A549 (cell line): ENCODE results near the gene NDNF. TPM values are rescaled to one million over a fixed set of nuclear protein-coding genes. Genes with fewer than 3 reads are reported as not detected.

Experiments used
- ATAC-seq, 2 experiments: fragments of 200-7000 bp in 1 of 2; fragments of >200 bp in 1 of 2; cut with Nextera tagmentation in 1 of 2; cut with Tn5 transposase in 1 of 2; 3 replicates each; pipeline versions ENCODE4 v1.8.0 to v1.9.1; 2018 to 2020; ENCODE audit warnings: mild to moderate bottlenecking in 1 of 2, moderate library complexity in 1 of 2
- CTCF ChIA-PET: fragments of 300-600 bp; sonication (Branson Sonifier 250); formaldehyde crosslinking; extraction: SDS; loops from one replicate; lab custom pipeline; 2021; ENCODE audit warnings: antibody characterized with exemption, inconsistent platforms; lab: Yijun Ruan, JAX
- POLR2A ChIA-PET: fragments of 350-600 bp; formaldehyde crosslinking; extraction: SDS; loops from one replicate; lab custom pipeline; 2021; ENCODE audit warnings: antibody characterized with exemption, inconsistent platforms; lab: Yijun Ruan, JAX
- DNase-seq, 2 experiments: peaks; one replicate each; pipeline versions ENCODE4 v3.0.0 to v3.0.0-alpha.2; 2011 to 2016; ENCODE audit warnings: low read depth in 1 of 2, low spot score in 1 of 2
- FAIRE-seq: peaks from 2 replicates; lab custom pipeline; 2011; peaks lifted over from hg19 to GRCh38; lab: Jason Lieb, UNC
- H3K27ac ChIP-seq, 2 experiments: fragments of >200 bp; sonication (Bioruptor Twin); formaldehyde crosslinking; 3 replicates each; pipeline ENCODE4 v1.5.1; 2016 to 2017
- H3K4me1 ChIP-seq: fragments of >200 bp; sonication (Bioruptor Twin); formaldehyde crosslinking; 3 replicates; pipeline ENCODE4 v1.6.1; 2016
- H3K4me2 ChIP-seq: fragments of >200 bp; sonication (Bioruptor Twin); formaldehyde crosslinking; 3 replicates; pipeline ENCODE4 v1.6.1; 2016
- H3K4me3 ChIP-seq: fragments of >200 bp; sonication (Bioruptor Twin); formaldehyde crosslinking; 3 replicates; pipeline ENCODE4 v1.5.1; 2016
- H3K9me3 ChIP-seq: fragments of >200 bp; sonication (Bioruptor Twin); formaldehyde crosslinking; 3 replicates; pipeline ENCODE4 v1.6.1; 2016
- CHD2 ChIP-seq: fragments of 150-350 bp; IDR thresholded peaks from 2 replicates; pipeline ENCODE4 v1.6.1; 2014; ENCODE audit warnings: low read length; ENCODE audit not compliant: partially characterized antibody
- EHMT2 ChIP-seq: fragments of 200-600 bp; sonication (generic); IDR thresholded peaks from 2 replicates; pipeline ENCODE4 v1.6.1; 2016; ENCODE audit warnings: antibody characterized with exemption, low read depth, mild to moderate bottlenecking, moderate library complexity
- ESRRA ChIP-seq: fragments of 150-350 bp; IDR thresholded peaks from 2 replicates; pipeline ENCODE4 v1.6.1; 2014; ENCODE audit warnings: mild to moderate bottlenecking, low read length, borderline replicate concordance
- FOSB ChIP-seq: fragments of 250-450 bp; sonication (Bioruptor Pico); IDR thresholded peaks from 2 replicates; pipeline ENCODE4 v1.5.0; 2020; ENCODE audit warnings: mild to moderate bottlenecking, moderate library complexity
- HOXB13 ChIP-seq: fragments of 250-450 bp; sonication (Bioruptor Pico); IDR thresholded peaks from 2 replicates; pipeline ENCODE4 v1.5.0; 2020; ENCODE audit warnings: low read depth, mild to moderate bottlenecking, moderate library complexity
- KDM1A ChIP-seq: fragments of 200-600 bp; sonication (generic); IDR thresholded peaks from 2 replicates; pipeline ENCODE4 v1.6.1; 2016; ENCODE audit warnings: low read depth, mild to moderate bottlenecking
- MAFK ChIP-seq: fragments of 450-650 bp; IDR thresholded peaks from 2 replicates; pipeline ENCODE4 v1.6.1; 2014; ENCODE audit not compliant: partially characterized antibody
- POLR2A ChIP-seq: IDR thresholded peaks from 2 replicates; pipeline ENCODE4 v1.6.1; 2012; ENCODE audit warnings: mild to moderate bottlenecking, low read length
- POLR2AphosphoS2 ChIP-seq: conservative IDR thresholded peaks from 2 replicates; pipeline ENCODE4 v1.6.1; 2012; ENCODE audit warnings: low read length, improper control_type of control experiment, inconsistent platforms
- RAD21 ChIP-seq, 2 experiments: fragments of >200 bp in 1 of 2; sonication (Bioruptor Twin) in 1 of 2; formaldehyde crosslinking in 1 of 2; IDR thresholded peaks in 1 of 2; conservative IDR thresholded peaks in 1 of 2; 2 replicates in 1 of 2; 3 replicates in 1 of 2; pipeline ENCODE4 v1.6.1; 2012 to 2018; ENCODE audit warnings: inconsistent platforms in 1 of 2
- SMC3 ChIP-seq: fragments of >200 bp; sonication (Bioruptor Twin); formaldehyde crosslinking; IDR thresholded peaks from 3 replicates; pipeline ENCODE4 v1.6.1; 2018; ENCODE audit warnings: inconsistent platforms
- SREBF2 ChIP-seq: fragments of 450-650 bp; IDR thresholded peaks from 2 replicates; pipeline ENCODE4 v1.6.1; 2014; ENCODE audit warnings: mild to moderate bottlenecking, moderate library complexity
- ZC3H11A ChIP-seq: fragments of 450-650 bp; IDR thresholded peaks from 2 replicates; pipeline ENCODE4 v1.6.1; 2014; ENCODE audit warnings: antibody characterized with exemption, mild to moderate bottlenecking
- ZFP36 ChIP-seq: fragments of 450-650 bp; IDR thresholded peaks from 2 replicates; pipeline ENCODE4 v1.6.1; 2014; ENCODE audit warnings: borderline replicate concordance; ENCODE audit not compliant: partially characterized antibody
- WGBS: methylation state at CpG from one replicate; pipeline ENCODE4 v1.1.6; 2017; ENCODE audit errors: missing lambda C conversion rate; 5-methylcytosine and 5-hydroxymethylcytosine counted together
- polyA plus RNA-seq, 4 experiments: library from polyadenylated mRNA; depleted of rRNA in 3 of 4; stranded (reverse); fragments of >200 nt; fragmentation: RNase III in 1 of 4; extraction: RNeasy Plus Mini Kit Qiagen cat#74134 plus additional on column Dnase treatment in 1 of 4; gene quantifications; 2 replicates in 3 of 4; 3 replicates in 1 of 4; pipeline ENCODE4 v1.2.3, GENCODE V29; 2011 to 2017
- TF ChIP-seq, protein P1 (sequence below): IDR thresholded peaks from 2 replicates; pipeline ENCODE4 v1.6.1; 2012
- TF ChIP-seq, protein P2 (sequence below): fragments of >200 bp; sonication (Bioruptor Twin); formaldehyde crosslinking; IDR thresholded peaks from 3 replicates; pipeline ENCODE4 v1.5.1; 2016
- TF ChIP-seq, protein P3 (sequence below): fragments of >200 bp; sonication (Bioruptor Twin); formaldehyde crosslinking; IDR thresholded peaks from 2 replicates; pipeline ENCODE4 v1.6.1; 2016
- TF ChIP-seq, protein P4 (sequence below): fragments of 150-350 bp; IDR thresholded peaks from 2 replicates; pipeline ENCODE4 v1.6.1; 2014; ENCODE audit warnings: low read depth, mild to moderate bottlenecking, low read length
- TF ChIP-seq, protein P5 (sequence below): IDR thresholded peaks from 2 replicates; pipeline ENCODE4 v1.6.1; 2012

Gene NDNF
- polyA plus RNA-seq, 2 of the 4 experiments (the other 2 are of a cell fraction) = not detected

DNA sequence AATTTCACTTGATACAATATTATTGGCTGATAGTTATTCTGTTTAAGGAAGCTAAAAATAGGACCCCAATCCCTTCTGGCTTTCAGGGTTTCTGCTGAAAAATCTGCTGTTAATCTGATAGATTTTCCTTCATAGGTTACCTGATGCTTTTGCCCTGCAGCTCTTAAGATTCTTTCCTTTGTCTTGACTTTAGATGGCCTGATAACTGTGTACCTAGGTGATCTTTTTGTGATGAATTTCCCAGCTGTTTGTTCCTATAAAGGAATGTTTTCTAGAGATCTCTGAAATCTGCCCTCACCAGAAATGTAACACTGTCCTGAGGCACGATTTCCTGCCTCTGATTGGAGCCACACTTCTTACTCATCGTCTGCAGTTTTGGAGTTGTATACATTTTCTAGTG lies 80.5 kb downstream of the NDNF start:
- ChIA-PET POLR2A (no interaction called here), CTCF (no interaction called here)
- WGBS = 24% methylated on average over 2 of the region's 2 CpGs
- no peaks in the 10 kb centered on the region for H3K9me3 ChIP-seq
- H3K4me2 ChIP-seq = no peak overlapping the region
- TF ChIP-seq HOXB13 (no peak), POLR2AphosphoS2 (no peak), KDM1A (no peak), ZFP36 (no peak)
- no peak overlapping the region for H3K4me3 ChIP-seq
- no peaks in the 10 kb centered on the region for H3K4me1 ChIP-seq
- no peak overlapping the region for H3K27ac ChIP-seq
- FAIRE-seq (no peak), DNase-seq (no peak), ATAC-seq (no peak)

DNA sequence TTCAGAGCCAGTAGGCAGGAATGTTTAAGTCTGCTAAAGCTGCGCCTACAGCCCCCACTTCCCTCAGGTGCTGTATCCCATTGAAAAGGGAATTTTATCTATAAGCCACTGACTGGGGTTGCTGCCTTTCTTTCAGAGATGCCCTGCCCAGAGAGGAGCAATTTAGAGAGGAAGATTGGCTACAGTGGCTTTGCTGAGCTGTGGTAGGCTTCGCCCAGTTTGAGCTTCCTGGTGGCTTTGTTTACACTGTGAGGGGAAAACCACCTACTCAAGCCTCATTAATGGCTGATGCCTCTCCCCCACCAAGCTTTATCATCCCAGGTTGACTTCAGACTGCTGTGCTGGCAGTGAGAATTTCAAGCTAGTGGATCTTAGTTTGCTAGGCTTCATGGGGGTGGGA lies 82.1 kb downstream of the NDNF start:
- ChIA-PET CTCF (no interaction called here), POLR2A (no interaction called here)
- DNase-seq (no peak), ATAC-seq (no peak), FAIRE-seq (no peak)
- Histone ChIP-seq H3K4me3 (no peak overlapping the region), H3K4me1 (no peaks in the 10 kb centered on the region), H3K4me2 (no peak overlapping the region), H3K9me3 (no peaks in the 10 kb centered on the region), H3K27ac (no peak overlapping the region)
- WGBS = no CpG with 5 or more reads among the region's 2 CpGs
- TF ChIP-seq, protein P1, sequence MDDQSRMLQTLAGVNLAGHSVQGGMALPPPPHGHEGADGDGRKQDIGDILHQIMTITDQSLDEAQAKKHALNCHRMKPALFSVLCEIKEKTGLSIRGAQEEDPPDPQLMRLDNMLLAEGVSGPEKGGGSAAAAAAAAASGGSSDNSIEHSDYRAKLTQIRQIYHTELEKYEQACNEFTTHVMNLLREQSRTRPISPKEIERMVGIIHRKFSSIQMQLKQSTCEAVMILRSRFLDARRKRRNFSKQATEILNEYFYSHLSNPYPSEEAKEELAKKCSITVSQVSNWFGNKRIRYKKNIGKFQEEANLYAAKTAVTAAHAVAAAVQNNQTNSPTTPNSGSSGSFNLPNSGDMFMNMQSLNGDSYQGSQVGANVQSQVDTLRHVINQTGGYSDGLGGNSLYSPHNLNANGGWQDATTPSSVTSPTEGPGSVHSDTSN = no peak
- no peak for TF ChIP-seq FOSB (CRISPR knock-in tag)
- TF ChIP-seq MAFK = no peak
- no peak for TF ChIP-seq HOXB13
- no peak for TF ChIP-seq ZC3H11A
- TF ChIP-seq POLR2A = no peak
- TF ChIP-seq, protein P2, sequence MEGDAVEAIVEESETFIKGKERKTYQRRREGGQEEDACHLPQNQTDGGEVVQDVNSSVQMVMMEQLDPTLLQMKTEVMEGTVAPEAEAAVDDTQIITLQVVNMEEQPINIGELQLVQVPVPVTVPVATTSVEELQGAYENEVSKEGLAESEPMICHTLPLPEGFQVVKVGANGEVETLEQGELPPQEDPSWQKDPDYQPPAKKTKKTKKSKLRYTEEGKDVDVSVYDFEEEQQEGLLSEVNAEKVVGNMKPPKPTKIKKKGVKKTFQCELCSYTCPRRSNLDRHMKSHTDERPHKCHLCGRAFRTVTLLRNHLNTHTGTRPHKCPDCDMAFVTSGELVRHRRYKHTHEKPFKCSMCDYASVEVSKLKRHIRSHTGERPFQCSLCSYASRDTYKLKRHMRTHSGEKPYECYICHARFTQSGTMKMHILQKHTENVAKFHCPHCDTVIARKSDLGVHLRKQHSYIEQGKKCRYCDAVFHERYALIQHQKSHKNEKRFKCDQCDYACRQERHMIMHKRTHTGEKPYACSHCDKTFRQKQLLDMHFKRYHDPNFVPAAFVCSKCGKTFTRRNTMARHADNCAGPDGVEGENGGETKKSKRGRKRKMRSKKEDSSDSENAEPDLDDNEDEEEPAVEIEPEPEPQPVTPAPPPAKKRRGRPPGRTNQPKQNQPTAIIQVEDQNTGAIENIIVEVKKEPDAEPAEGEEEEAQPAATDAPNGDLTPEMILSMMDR = no peak
- TF ChIP-seq EHMT2 = no peak
- TF ChIP-seq SMC3 = no peak
- TF ChIP-seq, protein P3, sequence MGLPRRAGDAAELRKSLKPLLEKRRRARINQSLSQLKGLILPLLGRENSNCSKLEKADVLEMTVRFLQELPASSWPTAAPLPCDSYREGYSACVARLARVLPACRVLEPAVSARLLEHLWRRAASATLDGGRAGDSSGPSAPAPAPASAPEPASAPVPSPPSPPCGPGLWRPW = no peak
- TF ChIP-seq, protein P4, sequence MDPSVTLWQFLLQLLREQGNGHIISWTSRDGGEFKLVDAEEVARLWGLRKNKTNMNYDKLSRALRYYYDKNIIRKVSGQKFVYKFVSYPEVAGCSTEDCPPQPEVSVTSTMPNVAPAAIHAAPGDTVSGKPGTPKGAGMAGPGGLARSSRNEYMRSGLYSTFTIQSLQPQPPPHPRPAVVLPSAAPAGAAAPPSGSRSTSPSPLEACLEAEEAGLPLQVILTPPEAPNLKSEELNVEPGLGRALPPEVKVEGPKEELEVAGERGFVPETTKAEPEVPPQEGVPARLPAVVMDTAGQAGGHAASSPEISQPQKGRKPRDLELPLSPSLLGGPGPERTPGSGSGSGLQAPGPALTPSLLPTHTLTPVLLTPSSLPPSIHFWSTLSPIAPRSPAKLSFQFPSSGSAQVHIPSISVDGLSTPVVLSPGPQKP = no peak
- TF ChIP-seq CHD2 = no peak
- no peak for TF ChIP-seq RAD21 (conservative IDR thresholded peaks at IDR 0.05 in 1 of 2, IDR thresholded peaks at IDR 0.05 in 1 of 2)
- TF ChIP-seq, protein P5, sequence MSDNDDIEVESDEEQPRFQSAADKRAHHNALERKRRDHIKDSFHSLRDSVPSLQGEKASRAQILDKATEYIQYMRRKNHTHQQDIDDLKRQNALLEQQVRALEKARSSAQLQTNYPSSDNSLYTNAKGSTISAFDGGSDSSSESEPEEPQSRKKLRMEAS = no peak
- TF ChIP-seq SREBF2 = no peak
- no peak for TF ChIP-seq ESRRA

Other genes starting within 250 kb of the NDNF start
- 11.5 and 12.9 TPM in 2 replicates for gene PRDM5, start 149.8 kb downstream of the NDNF start, polyA plus RNA-seq (2011; rRNA removed)
- 4.6 to 6.6 TPM (median 6.5 TPM) in 3 replicates for gene PRDM5, start 149.8 kb downstream of the NDNF start, polyA plus RNA-seq (2017; fragmentation: RNase III; extraction: RNeasy Plus Mini Kit Qiagen cat#74134 plus additional on column Dnase treatment)
- gene TNIP3, start 91.8 kb upstream of the NDNF start, polyA plus RNA-seq (2011; rRNA removed) = 0.41 and 0.58 TPM in 2 replicates
- 0.25 to 0.46 TPM (median 0.38 TPM) in 3 replicates for gene TNIP3, start 91.8 kb upstream of the NDNF start, polyA plus RNA-seq (2017; fragmentation: RNase III; extraction: RNeasy Plus Mini Kit Qiagen cat#74134 plus additional on column Dnase treatment)